Left hindlimb (tissue), 1 donor: Measurements from ENCODE around the gene BHMT2.

Source experiments
- DNase-seq: peaks from one replicate; pipeline ENCODE4 v3.0.0-alpha.2; 2018

Gene BHMT2

GRCh38 chr5:79074641-79075040, 5.1 kb downstream of the BHMT2 start:
- no peak for DNase-seq

GRCh38 chr5:79075646-79076426, 6.3 kb downstream of the BHMT2 start:
- no peak for DNase-seq

GRCh38 chr5:79076819-79077218, 7.3 kb downstream of the BHMT2 start:
- no peak for DNase-seq

GRCh38 chr5:79077680-79078365, 8.3 kb downstream of the BHMT2 start:
- no peak for DNase-seq

- no peak for DNase-seq
These were observed 11.2 kb downstream of the BHMT2 start for GRCh38 chr5:79080804-79081203.

- no peak for DNase-seq
These were observed 12.2 kb downstream of the BHMT2 start for GRCh38 chr5:79081779-79082178.

- no peak for DNase-seq
These were observed 16.5 kb downstream of the BHMT2 start for GRCh38 chr5:79086116-79086515.

GRCh38 chr5:79088507-79088906, 18.9 kb downstream of the BHMT2 start:
- DNase-seq: no peak

GRCh38 chr5:79091064-79091463, 21.5 kb downstream of the BHMT2 start:
- DNase-seq: no peak

GRCh38 chr5:79093762-79094161, 24.2 kb downstream of the BHMT2 start:
- DNase-seq: no peak

GRCh38 chr5:79105868-79106267, 36.3 kb downstream of the BHMT2 start:
- no peak for DNase-seq

GRCh38 chr5:79107020-79107796, 37.6 kb downstream of the BHMT2 start:
- no peak for DNase-seq

- no peak for DNase-seq
These were observed 38.5 kb downstream of the BHMT2 start for GRCh38 chr5:79108086-79108485.

- DNase-seq: no peak
These were observed 39.2 kb downstream of the BHMT2 start for GRCh38 chr5:79108792-79109191.

GRCh38 chr5:79109527-79110492, 40.2 kb downstream of the BHMT2 start:
- no peak for DNase-seq

GRCh38 chr5:79111387-79111959, 41.9 kb downstream of the BHMT2 start, which contains the start of gene BHMT:
BHMT (plus strand) TSS chr5:79111809; CDS start chr5:79111886, 77 bp downstream.
- DNase-seq: no peak

GRCh38 chr5:79111960-79112702, 42.6 kb downstream of the BHMT2 start:
- no peak for DNase-seq

- DNase-seq: no peak
These were observed 43.1 kb downstream of the BHMT2 start for GRCh38 chr5:79112703-79113058.

GRCh38 chr5:79119486-79119885, 49.9 kb downstream of the BHMT2 start:
- no peak for DNase-seq

GRCh38 chr5:79120221-79120620, 50.7 kb downstream of the BHMT2 start:
- DNase-seq: no peak

- no peak for DNase-seq
These were observed 53.4 kb downstream of the BHMT2 start for GRCh38 chr5:79122973-79123372.
